ENCODE measurements around the gene MCCC1. TPM values are rescaled to one million over a fixed set of nuclear protein-coding genes. Genes with fewer than 3 reads are reported as not detected.

Gene MCCC1
- total RNA-seq, 1 experiment from 2014 or later = 12.6 TPM

DNA sequence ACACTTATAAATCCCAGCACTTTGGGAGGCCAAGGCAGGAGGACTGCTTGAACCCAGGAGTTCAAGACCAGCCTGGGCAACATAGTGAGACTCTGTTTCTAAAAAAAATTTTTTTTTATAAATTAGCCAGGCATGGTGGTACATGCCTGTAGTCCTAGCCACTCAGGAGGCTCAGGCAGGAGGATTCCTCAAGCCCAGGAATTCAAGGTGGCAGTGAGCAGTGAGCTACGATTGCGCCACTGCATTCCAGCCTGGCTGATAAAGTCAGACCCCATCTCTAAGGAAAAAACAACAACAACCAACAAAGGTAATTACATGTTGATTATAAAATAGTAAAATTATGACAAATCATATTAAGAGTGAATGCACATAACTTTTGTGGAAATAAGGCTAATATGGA, 40.9 kb downstream of the MCCC1 start:
- no peaks in the 10 kb centered on the region for H3K9me3 ChIP-seq (ENCODE audit: control insufficient read depth in 1 of 2, insufficient read depth in 1 of 2, low read depth in 1 of 2, low read length in 2 of 2)
- CTCF ChIA-PET = no interaction called here
- no peaks in the 10 kb centered on the region for H3K9me2 ChIP-seq (ENCODE audit: insufficient read depth)
- 0 out of 4 replicates have a peak, but pooled peaks cover 0 to 4% of the 10 kb centered on the region in 2 experiments for H3K4me1 ChIP-seq (ENCODE audit: control insufficient read depth in 1 of 2, insufficient read depth in 2 of 2, low read length in 2 of 2)
- TF ChIP-seq MAX (IDR thresholded peaks at IDR 0.05) (no peak), YY1 (IDR thresholded peaks at IDR 0.05; ENCODE audit: extremely low read depth, insufficient replicate concordance, low read depth, low read length) (no peak), SRF (IDR thresholded peaks at IDR 0.05; ENCODE audit: low read depth) (no peak), POLR2A (IDR thresholded peaks at IDR 0.05; ENCODE audit: borderline replicate concordance, extremely low read depth, insufficient read depth, insufficient read length) (no peak)
- RAD21 ChIA-PET (ENCODE audit: low non-redundant PET in 1 of 2, low total read pairs in 2 of 2, uncharacterized antibody in 2 of 2, unreplicated experiment in 2 of 2) = no interaction called here
- no peak overlapping the region for H3K27ac ChIP-seq (ENCODE audit: low read depth, low read length)
- ATAC-seq = no peak
- H3K36me3 ChIP-seq (ENCODE audit: control insufficient read depth in 1 of 2, insufficient read depth in 2 of 2, low read length in 2 of 2) = no peaks in the 10 kb centered on the region
- no TSS peak for BruUV-seq (replicated peaks)
- H3K27me3 ChIP-seq (ENCODE audit: insufficient read depth, low read length) = no peaks in the 10 kb centered on the region
- no peaks in the 10 kb centered on the region for H3K79me2 ChIP-seq (ENCODE audit: insufficient read depth, low read length)
- POLR2A ChIA-PET = no interaction called here
- H3K4me3 ChIP-seq (replicated peaks in 1 of 2; ENCODE audit: low read depth in 1 of 2, low read length in 2 of 2) = no peak overlapping the region
- no peaks in the 10 kb centered on the region for H4K20me1 ChIP-seq (ENCODE audit: insufficient read depth)
- H3K4me2 ChIP-seq (ENCODE audit: low read length) = no peak overlapping the region
- H2AFZ ChIP-seq (ENCODE audit: low read depth, low read length, poor library complexity, severe bottlenecking) = no peak overlapping the region
- no peak for DNase-seq (ENCODE audit: low read depth, low spot score)
- H3K9ac ChIP-seq (ENCODE audit: low read length) = no peak overlapping the region
- intact Hi-C loops (cut with micrococcal nuclease) = no loop called here

- ChIA-PET RAD21 (ENCODE audit: low non-redundant PET in 1 of 2, low total read pairs in 2 of 2, uncharacterized antibody in 2 of 2, unreplicated experiment in 2 of 2) (no interaction called here), POLR2A (no interaction called here), CTCF (no interaction called here)
- ATAC-seq = no peak
- BruUV-seq (replicated peaks) = no TSS peak
- no peak overlapping the region for H3K4me3 ChIP-seq (replicated peaks in 1 of 2; ENCODE audit: low read depth in 1 of 2, low read length in 2 of 2)
- no peak for DNase-seq (ENCODE audit: low read depth, low spot score)
- intact Hi-C loops (cut with micrococcal nuclease) = no loop called here
- no peaks in the 10 kb centered on the region for H3K79me2 ChIP-seq (ENCODE audit: insufficient read depth, low read length)
- H3K4me2 ChIP-seq (ENCODE audit: low read length) = no peak overlapping the region
- H3K36me3 ChIP-seq (ENCODE audit: control insufficient read depth in 1 of 2, insufficient read depth in 2 of 2, low read length in 2 of 2) = 0 out of 4 replicates have a peak, but pooled peaks cover 0 to 8% of the 10 kb centered on the region in 2 experiments
- no peak overlapping the region for H3K9ac ChIP-seq (ENCODE audit: low read length)
- H3K27me3 ChIP-seq (ENCODE audit: insufficient read depth, low read length) = no peaks in the 10 kb centered on the region
- no peaks in the 10 kb centered on the region for H3K9me2 ChIP-seq (ENCODE audit: insufficient read depth)
- TF ChIP-seq YY1 (IDR thresholded peaks at IDR 0.05; ENCODE audit: extremely low read depth, insufficient replicate concordance, low read depth, low read length) (no peak), ZNF274 (IDR thresholded peaks at IDR 0.05; ENCODE audit: low read depth, low read length) (no peak), EZH2phosphoT487 (IDR thresholded peaks at IDR 0.05; ENCODE audit: borderline replicate concordance) (no peak), MAX (IDR thresholded peaks at IDR 0.05) (no peak), ZFX (IDR thresholded peaks at IDR 0.05) (no peak), POLR2A (IDR thresholded peaks at IDR 0.05; ENCODE audit: borderline replicate concordance, extremely low read depth, insufficient read depth, insufficient read length) (no peak), SIN3A (IDR thresholded peaks at IDR 0.05; ENCODE audit: low read depth) (no peak), REST (IDR thresholded peaks at IDR 0.05; ENCODE audit: low read depth) (no peak), SRF (IDR thresholded peaks at IDR 0.05; ENCODE audit: low read depth) (no peak), SP1 (IDR thresholded peaks at IDR 0.05; ENCODE audit: low read depth) (no peak), ATF3 (IDR thresholded peaks at IDR 0.05) (no peak)
- H3K4me1 ChIP-seq (ENCODE audit: control insufficient read depth in 1 of 2, insufficient read depth in 2 of 2, low read length in 2 of 2) = no peaks in the 10 kb centered on the region
- H3K27ac ChIP-seq (ENCODE audit: low read depth, low read length) = no peak overlapping the region
- H2AFZ ChIP-seq (ENCODE audit: low read depth, low read length, poor library complexity, severe bottlenecking) = no peak overlapping the region
- no peaks in the 10 kb centered on the region for H3K9me3 ChIP-seq (ENCODE audit: control insufficient read depth in 1 of 2, insufficient read depth in 1 of 2, low read depth in 1 of 2, low read length in 2 of 2)
- no peaks in the 10 kb centered on the region for H4K20me1 ChIP-seq (ENCODE audit: insufficient read depth)
Measured at GRCh38 chr3:183050706-183051105, 48.6 kb downstream of the MCCC1 start.
